Thyroid gland (tissue), 4 donors: Measurements from ENCODE around the gene KCNJ5. TPM values are rescaled to one million over a fixed set of nuclear protein-coding genes. Genes with fewer than 3 reads are reported as not detected.
"Not testable (repeated sequence)": the region's sequence is repeated elsewhere in the genome, so short reads cannot be mapped to it uniquely, and the experiment has no call there.

Experiments
- DNase-seq, 2 donors: peaks; one replicate each; pipeline ENCODE4 v3.0.0-alpha.2; 2019
- H3K27ac ChIP-seq, 3 donors: fragments of 200-600 bp; sonication (generic); 1 replicate in 2 of 3; 2 replicates in 1 of 3; pipeline ENCODE4 v1.5.1; 2016 to 2019; ENCODE audit warnings: mild to moderate bottlenecking in 1 of 3, moderate library complexity in 1 of 3
- H3K27me3 ChIP-seq: fragments of 200-600 bp; sonication (generic); one replicate; pipeline ENCODE4 v1.5.1; 2019
- H3K36me3 ChIP-seq, 2 donors: fragments of 200-600 bp; sonication (generic); one replicate each; pipeline ENCODE4 v1.5.1; 2016 to 2019
- H3K4me1 ChIP-seq, 2 donors: fragments of 200-600 bp; sonication (generic); one replicate each; pipeline ENCODE4 v1.5.1; 2017 to 2019
- H3K4me3 ChIP-seq, 3 donors: fragments of 200-600 bp; sonication (generic); replicated peaks in 1 of 3; 1 replicate in 2 of 3; 2 replicates in 1 of 3; pipeline ENCODE4 v1.5.1; 2016; ENCODE audit warnings: mild to moderate bottlenecking in 1 of 3
- H3K9me3 ChIP-seq: fragments of 200-600 bp; sonication (generic); one replicate; pipeline ENCODE4 v1.5.1; 2017
- CTCF ChIP-seq, 6 experiments: fragments of 200-600 bp in 3 of 6; fragments of 450-650 bp in 3 of 6; sonication (generic) in 3 of 6; IDR thresholded peaks; one replicate each; pipeline ENCODE4 v1.5.1; 2016 to 2019; ENCODE audit warnings: antibody characterized with exemption in 6 of 6, mild to moderate bottlenecking in 2 of 6, inconsistent platforms in 1 of 6, moderate library complexity in 1 of 6
- POLR2A ChIP-seq, 2 donors: fragments of 450-650 bp; IDR thresholded peaks; one replicate each; pipeline ENCODE4 v1.6.1; 2017; ENCODE audit warnings: antibody characterized with exemption in 2 of 2, mild to moderate bottlenecking in 2 of 2, moderate library complexity in 1 of 2
- WGBS, 2 donors: methylation state at CpG; one replicate each; pipeline ENCODE4 v1.1.5; 2017; 5-methylcytosine and 5-hydroxymethylcytosine counted together
- intact Hi-C: fragments of 100-400 bp; cut with DNase I; formaldehyde crosslinking; loops from one replicate; pipeline ENCODE4 v1.15.1; 2023
- total RNA-seq, 4 donors: library from RNA; depleted of rRNA; stranded (reverse); fragments of >200 nt; gene quantifications; one replicate each; pipeline ENCODE4 v1.2.3, GENCODE V29; 2016

KCNJ5 gene
- total RNA-seq, 4 donors from 2014 or later: 0.40 to 2.7 (median 1.2) TPM

- no peak overlapping the region for H3K27ac ChIP-seq
- 62% methylated on average over 5 of the region's 5 CpGs for WGBS, 2 donors
- H3K4me1 ChIP-seq: no peaks in the 10 kb centered on the region
- H3K9me3 ChIP-seq: no peaks in the 10 kb centered on the region
- TF ChIP-seq POLR2A (IDR thresholded peaks at IDR 0.05) (no peak), CTCF (IDR thresholded peaks at IDR 0.05) (no peak)
- H3K4me3 ChIP-seq: no peak overlapping the region
- H3K27me3 ChIP-seq: no peaks in the 10 kb centered on the region
- H3K36me3 ChIP-seq: no peaks in the 10 kb centered on the region
- DNase-seq: no peak
- intact Hi-C loops: no loop called here
Measured at GRCh38 chr11:128919216-128919615, 28.1 kb downstream of the KCNJ5 start.

GRCh38 chr11:128919635-128920034 lies 28.5 kb downstream of the KCNJ5 start:
- H3K9me3 ChIP-seq, H3K27ac ChIP-seq, H3K4me1 ChIP-seq, DNase-seq, H3K36me3 ChIP-seq, H3K27me3 ChIP-seq, intact Hi-C loops, H3K4me3 ChIP-seq: not testable (repeated sequence)
- WGBS, 2 donors: 81 to 86% methylated on average over 7 of the region's 7 CpGs

GRCh38 chr11:128920666-128921065 lies 29.5 kb downstream of the KCNJ5 start:
- TF ChIP-seq POLR2A (IDR thresholded peaks at IDR 0.05) (no peak), CTCF (IDR thresholded peaks at IDR 0.05) (no peak)

GRCh38 chr11:128921793-128922192 lies 30.6 kb downstream of the KCNJ5 start:
- no peaks in the 10 kb centered on the region for H3K9me3 ChIP-seq
- H3K36me3 ChIP-seq: no peaks in the 10 kb centered on the region
- DNase-seq: no peak
- 89 to 98% methylated on average over 4 of the region's 4 CpGs for WGBS, 2 donors
- no peak overlapping the region for H3K27ac ChIP-seq
- intact Hi-C loops: no loop called here
- H3K4me3 ChIP-seq: no peak overlapping the region
- no peak for TF ChIP-seq CTCF (IDR thresholded peaks at IDR 0.05)
- TF ChIP-seq POLR2A (IDR thresholded peaks at IDR 0.05): no peak
- H3K27me3 ChIP-seq: no peaks in the 10 kb centered on the region
- no peaks in the 10 kb centered on the region for H3K4me1 ChIP-seq

More at GRCh38 chr11:128920666-128921065, 29.5 kb downstream of the KCNJ5 start:
- Histone ChIP-seq H3K27ac (no peak overlapping the region), H3K9me3 (no peaks in the 10 kb centered on the region), H3K4me1 (no peaks in the 10 kb centered on the region), H3K4me3 (no peak overlapping the region), H3K36me3 (no peaks in the 10 kb centered on the region), H3K27me3 (no peaks in the 10 kb centered on the region)
- DNase-seq: no peak
- intact Hi-C loops: no loop called here
- WGBS, 2 donors: 73 to 79% methylated on average over 10 to 14 of the region's 15 CpGs

GRCh38 chr11:128924104-128924503 lies 32.9 kb downstream of the KCNJ5 start:
- Histone ChIP-seq H3K27me3 (no peaks in the 10 kb centered on the region), H3K9me3 (no peaks in the 10 kb centered on the region), H3K4me1 (no peaks in the 10 kb centered on the region), H3K4me3 (no peak overlapping the region), H3K27ac (no peak overlapping the region), H3K36me3 (no peaks in the 10 kb centered on the region)
- TF ChIP-seq CTCF (IDR thresholded peaks at IDR 0.05): no peak
- no peak for TF ChIP-seq POLR2A (IDR thresholded peaks at IDR 0.05)
- intact Hi-C loops: no loop called here
- 75 to 77% methylated on average over 7 of the region's 7 CpGs for WGBS, 2 donors
- no peak for DNase-seq
